Astrocyte (in vitro differentiated cells and primary cell): ENCODE results near the gene ANKRD33B. TPM values are rescaled to one million over a fixed set of nuclear protein-coding genes. Genes with fewer than 3 reads are reported as not detected.
"Not testable (repeated sequence)": the region's sequence is repeated elsewhere in the genome, so short reads cannot be mapped to it uniquely, and the experiment has no call there.

Experiments
- DNase-seq: peaks from one replicate; pipeline ENCODE4 v3.0.0-alpha.2; 2010; ENCODE audit warnings: low read depth
- FAIRE-seq: peaks from 2 replicates; lab custom pipeline; 2011; peaks lifted over from hg19 to GRCh38; lab: Jason Lieb, UNC
- H2AFZ ChIP-seq: 2 replicates; pipeline ENCODE4 v1.6.0; 2012; ENCODE audit warnings: low read depth, low read length, inconsistent platforms
- H3K27ac ChIP-seq: 2 replicates; pipeline ENCODE4 v1.5.1; 2011; ENCODE audit warnings: low read depth, low read length, inconsistent platforms
- H3K27me3 ChIP-seq: 2 replicates; pipeline ENCODE4 v1.6.0; 2011; ENCODE audit warnings: low read length, inconsistent platforms; ENCODE audit not compliant: insufficient read depth
- H3K36me3 ChIP-seq: 2 replicates; pipeline ENCODE4 v1.5.1; 2011; ENCODE audit warnings: low read length, inconsistent platforms; ENCODE audit not compliant: insufficient read depth
- H3K4me1 ChIP-seq: 2 replicates; pipeline ENCODE4 v1.5.1; 2011; ENCODE audit warnings: low read length, inconsistent platforms; ENCODE audit not compliant: insufficient read depth
- H3K4me2 ChIP-seq: 2 replicates; pipeline ENCODE4 v1.6.0; 2012; ENCODE audit warnings: low read length, inconsistent platforms
- H3K4me3 ChIP-seq: 2 replicates; pipeline ENCODE4 v1.5.1; 2011; ENCODE audit warnings: low read depth, mild to moderate bottlenecking, low read length, inconsistent platforms; ENCODE audit not compliant: insufficient read depth
- H3K79me2 ChIP-seq: 2 replicates; pipeline ENCODE4 v1.6.0; 2012; ENCODE audit warnings: mild to moderate bottlenecking, low read length, inconsistent platforms; ENCODE audit not compliant: insufficient read depth
- H3K9ac ChIP-seq: 2 replicates; pipeline ENCODE4 v1.6.0; 2012; ENCODE audit warnings: mild to moderate bottlenecking, low read length, inconsistent platforms
- H3K9me3 ChIP-seq: 2 replicates; pipeline ENCODE4 v1.5.1; 2012; ENCODE audit warnings: low read depth, mild to moderate bottlenecking, low read length, inconsistent platforms; ENCODE audit not compliant: insufficient read depth
- H4K20me1 ChIP-seq: 2 replicates; pipeline ENCODE4 v1.6.0; 2012; ENCODE audit warnings: low read length, inconsistent platforms; ENCODE audit not compliant: insufficient read depth
- H3K27ac Mint-ChIP-seq: one replicate; pipeline ENCODE4 v1.8.0; 2021; ENCODE audit warnings: mild to moderate bottlenecking, mixed read lengths; ENCODE audit not compliant: unreplicated experiment
- H3K27me3 Mint-ChIP-seq: one replicate; pipeline ENCODE4 v1.8.0; 2021; ENCODE audit warnings: low read depth, mixed read lengths; ENCODE audit not compliant: unreplicated experiment
- H3K36me3 Mint-ChIP-seq: one replicate; pipeline ENCODE4 v1.8.0; 2021; ENCODE audit warnings: low read depth, mixed read lengths; ENCODE audit not compliant: unreplicated experiment
- H3K4me1 Mint-ChIP-seq: one replicate; pipeline ENCODE4 v1.8.0; 2021; ENCODE audit warnings: low read depth, mixed read lengths; ENCODE audit not compliant: unreplicated experiment
- H3K4me3 Mint-ChIP-seq: one replicate; pipeline ENCODE4 v1.8.0; 2021; ENCODE audit warnings: mild to moderate bottlenecking, moderate library complexity, mixed read lengths; ENCODE audit not compliant: unreplicated experiment
- H3K9me3 Mint-ChIP-seq: one replicate; pipeline ENCODE4 v1.8.0; 2021; ENCODE audit warnings: mild to moderate bottlenecking, mixed read lengths; ENCODE audit not compliant: unreplicated experiment
- CTCF ChIP-seq: IDR thresholded peaks from 2 replicates; pipeline ENCODE4 v1.5.1; 2011; ENCODE audit warnings: low read depth, mild to moderate bottlenecking, inconsistent platforms, low read length, moderate library complexity; ENCODE audit not compliant: insufficient read depth
- EZH2 ChIP-seq: IDR thresholded peaks from 2 replicates; pipeline ENCODE4 v1.6.1; 2012; ENCODE audit warnings: mild to moderate bottlenecking, low read length, inconsistent platforms; ENCODE audit not compliant: insufficient read depth
- total RNA-seq: library from RNA; stranded (reverse); gene quantifications from 2 replicates; pipeline ENCODE4 v1.2.1, GENCODE V29; 2021

Gene ANKRD33B
- total RNA-seq, 1 donor from 2014 or later = 22.7 TPM

GRCh38 chr5:10607666-10608073 lies 43.8 kb downstream of the ANKRD33B start:
- H3K4me3 ChIP-seq = no peak overlapping the region
- DNase-seq (peak; percentile 51), FAIRE-seq (no peak)
- Mint-ChIP-seq H3K36me3 (peaks cover 11% of the 10 kb centered on the region), H3K27ac (peak overlapping the region; percentile 60), H3K4me3 (no peak overlapping the region), H3K27me3 (no peaks in the 10 kb centered on the region), H3K9me3 (no peaks in the 10 kb centered on the region), H3K4me1 (peaks cover 28% of the 10 kb centered on the region)
- peaks cover 8% of the 10 kb centered on the region for H4K20me1 ChIP-seq
- peak overlapping the region; percentile 68 for H3K4me2 ChIP-seq
- H3K36me3 ChIP-seq = no peaks in the 10 kb centered on the region
- peaks cover 12% of the 10 kb centered on the region for H3K4me1 ChIP-seq
- no peak overlapping the region for H2AFZ ChIP-seq
- no peaks in the 10 kb centered on the region for H3K79me2 ChIP-seq
- peak overlapping the region; percentile 52 for H3K9ac ChIP-seq
- no peaks in the 10 kb centered on the region for H3K27me3 ChIP-seq
- TF ChIP-seq EZH2 = no peak
- no peak for TF ChIP-seq CTCF
- no peaks in the 10 kb centered on the region for H3K9me3 ChIP-seq
- peak overlapping the region; percentile 32 for H3K27ac ChIP-seq

- not testable (repeated sequence) for H3K27me3 Mint-ChIP-seq, H3K27ac Mint-ChIP-seq, DNase-seq, H3K9ac ChIP-seq, H3K27me3 ChIP-seq, FAIRE-seq, H3K27ac ChIP-seq, H3K9me3 Mint-ChIP-seq, H3K36me3 Mint-ChIP-seq, H2AFZ ChIP-seq, H3K79me2 ChIP-seq, H3K4me3 ChIP-seq, H3K4me2 ChIP-seq, H3K4me3 Mint-ChIP-seq, H3K36me3 ChIP-seq, H3K9me3 ChIP-seq, H4K20me1 ChIP-seq
- H3K4me1 ChIP-seq = peaks cover 12% of the 10 kb centered on the region
- peaks cover 28% of the 10 kb centered on the region for H3K4me1 Mint-ChIP-seq
Observed at GRCh38 chr5:10608081-10608480, 44.2 kb downstream of the ANKRD33B start.

GRCh38 chr5:10610058-10610457 lies 46.2 kb downstream of the ANKRD33B start:
- FAIRE-seq (no peak), DNase-seq (no peak)
- Histone ChIP-seq H2AFZ (no peak overlapping the region), H4K20me1 (peaks cover 8% of the 10 kb centered on the region), H3K36me3 (no peaks in the 10 kb centered on the region), H3K27ac (no peak overlapping the region), H3K4me3 (no peak overlapping the region), H3K9ac (no peak overlapping the region), H3K4me1 (peaks cover 12% of the 10 kb centered on the region), H3K9me3 (no peaks in the 10 kb centered on the region), H3K79me2 (no peaks in the 10 kb centered on the region), H3K4me2 (no peak overlapping the region), H3K27me3 (no peaks in the 10 kb centered on the region)
- Mint-ChIP-seq H3K36me3 (peaks cover 10% of the 10 kb centered on the region), H3K27me3 (no peaks in the 10 kb centered on the region), H3K9me3 (peaks cover 3% of the 10 kb centered on the region), H3K4me1 (peaks cover 28% of the 10 kb centered on the region), H3K4me3 (no peak overlapping the region), H3K27ac (no peak overlapping the region)
- no peak for TF ChIP-seq CTCF
- no peak for TF ChIP-seq EZH2
